Trophoblast cell (in vitro differentiated cells and primary cell): ENCODE results near the gene ENSA.

Experiments
- DNase-seq, 2 donors: peaks; one replicate each; pipeline ENCODE4 v3.0.0-alpha.2; 2016
- H2AFZ ChIP-seq: 2 replicates; pipeline ENCODE4 v1.6.1; 2013; ENCODE audit warnings: low read length, moderate library complexity, mild to moderate bottlenecking; ENCODE audit not compliant: insufficient read depth, poor library complexity
- H2AK5ac ChIP-seq: 2 replicates; pipeline ENCODE4 v1.6.1; 2013; ENCODE audit warnings: mild to moderate bottlenecking, low read length
- H2BK120ac ChIP-seq: 2 replicates; pipeline ENCODE4 v1.6.1; 2013; ENCODE audit warnings: low read length, mild to moderate bottlenecking, moderate library complexity; ENCODE audit not compliant: insufficient read depth, poor library complexity
- H2BK12ac ChIP-seq: 2 replicates; pipeline ENCODE4 v1.6.1; 2013; ENCODE audit warnings: mild to moderate bottlenecking, low read length, moderate library complexity
- H2BK5ac ChIP-seq: 2 replicates; pipeline ENCODE4 v1.6.1; 2013; ENCODE audit warnings: low read length, low read depth, moderate library complexity, mild to moderate bottlenecking; ENCODE audit not compliant: poor library complexity
- H3K14ac ChIP-seq: 2 replicates; pipeline ENCODE4 v1.6.1; 2013; ENCODE audit warnings: mild to moderate bottlenecking, low read length
- H3K18ac ChIP-seq: 2 replicates; pipeline ENCODE4 v1.6.1; 2013; ENCODE audit warnings: mild to moderate bottlenecking, low read length
- H3K23ac ChIP-seq: 2 replicates; pipeline ENCODE4 v1.6.1; 2013; ENCODE audit warnings: low read length
- H3K27ac ChIP-seq: 2 replicates; pipeline ENCODE4 v1.5.1; 2013; ENCODE audit warnings: low read depth, mild to moderate bottlenecking, inconsistent platforms, low read length, moderate library complexity
- H3K27me3 ChIP-seq: 2 replicates; pipeline ENCODE4 v1.6.1; 2013; ENCODE audit warnings: inconsistent platforms, mild to moderate bottlenecking, low read length, moderate library complexity; ENCODE audit not compliant: insufficient read depth
- H3K36me3 ChIP-seq, 2 experiments: 1 replicate in 1 of 2; 2 replicates in 1 of 2; pipeline ENCODE4 v1.6.1; 2013; ENCODE audit warnings: low read length in 2 of 2, mild to moderate bottlenecking in 2 of 2, moderate library complexity in 1 of 2; ENCODE audit not compliant: insufficient read depth in 2 of 2, control insufficient read depth in 1 of 2
- H3K4ac ChIP-seq: 2 replicates; pipeline ENCODE4 v1.6.1; 2013; ENCODE audit warnings: low read depth, mild to moderate bottlenecking, low read length, moderate library complexity
- H3K4me1 ChIP-seq, 2 experiments: 1 replicate in 1 of 2; 2 replicates in 1 of 2; pipeline ENCODE4 v1.6.1; 2013; ENCODE audit warnings: low read length in 2 of 2, mild to moderate bottlenecking in 2 of 2, moderate library complexity in 1 of 2; ENCODE audit not compliant: insufficient read depth in 2 of 2, control insufficient read depth in 1 of 2
- H3K4me2 ChIP-seq: 2 replicates; pipeline ENCODE4 v1.6.1; 2013; ENCODE audit warnings: inconsistent platforms, mild to moderate bottlenecking, low read length, moderate library complexity
- H3K4me3 ChIP-seq: 2 replicates; pipeline ENCODE4 v1.5.1; 2013; ENCODE audit warnings: mild to moderate bottlenecking, low read depth, low read length, inconsistent platforms
- H3K79me1 ChIP-seq: one replicate; pipeline ENCODE4 v1.6.1; 2013; ENCODE audit warnings: low read length
- H3K79me2 ChIP-seq: 2 replicates; pipeline ENCODE4 v1.6.1; 2013; ENCODE audit warnings: low read length, mild to moderate bottlenecking; ENCODE audit not compliant: control insufficient read depth, insufficient read depth, poor library complexity
- H3K9ac ChIP-seq: 2 replicates; pipeline ENCODE4 v1.6.1; 2013; ENCODE audit warnings: mild to moderate bottlenecking, low read length
- H3K9me3 ChIP-seq: 2 replicates; pipeline ENCODE4 v1.6.1; 2013; ENCODE audit warnings: low read depth, mild to moderate bottlenecking, control low read depth, inconsistent platforms, low read length; ENCODE audit not compliant: insufficient read depth
- H4K12ac ChIP-seq: 2 replicates; pipeline ENCODE4 v1.6.1; 2013; ENCODE audit warnings: low read depth, mild to moderate bottlenecking, low read length, moderate library complexity
- H4K8ac ChIP-seq: 2 replicates; pipeline ENCODE4 v1.6.1; 2013; ENCODE audit warnings: low read depth, mild to moderate bottlenecking, low read length, moderate library complexity
- H4K91ac ChIP-seq: one replicate; pipeline ENCODE4 v1.6.1; 2013; ENCODE audit warnings: low read depth, mild to moderate bottlenecking, low read length, moderate library complexity
- WGBS: extraction: QIAGEN DNeasy Blood & Tissue Kit; methylation state at CpG from one replicate; pipeline ENCODE4 v1.1.7; 2013; ENCODE audit warnings: missing lambda C conversion rate; ENCODE audit not compliant: insufficient read length, insufficient coverage; ENCODE audit errors: extremely low coverage; 5-methylcytosine and 5-hydroxymethylcytosine counted together

Gene ENSA

DNA sequence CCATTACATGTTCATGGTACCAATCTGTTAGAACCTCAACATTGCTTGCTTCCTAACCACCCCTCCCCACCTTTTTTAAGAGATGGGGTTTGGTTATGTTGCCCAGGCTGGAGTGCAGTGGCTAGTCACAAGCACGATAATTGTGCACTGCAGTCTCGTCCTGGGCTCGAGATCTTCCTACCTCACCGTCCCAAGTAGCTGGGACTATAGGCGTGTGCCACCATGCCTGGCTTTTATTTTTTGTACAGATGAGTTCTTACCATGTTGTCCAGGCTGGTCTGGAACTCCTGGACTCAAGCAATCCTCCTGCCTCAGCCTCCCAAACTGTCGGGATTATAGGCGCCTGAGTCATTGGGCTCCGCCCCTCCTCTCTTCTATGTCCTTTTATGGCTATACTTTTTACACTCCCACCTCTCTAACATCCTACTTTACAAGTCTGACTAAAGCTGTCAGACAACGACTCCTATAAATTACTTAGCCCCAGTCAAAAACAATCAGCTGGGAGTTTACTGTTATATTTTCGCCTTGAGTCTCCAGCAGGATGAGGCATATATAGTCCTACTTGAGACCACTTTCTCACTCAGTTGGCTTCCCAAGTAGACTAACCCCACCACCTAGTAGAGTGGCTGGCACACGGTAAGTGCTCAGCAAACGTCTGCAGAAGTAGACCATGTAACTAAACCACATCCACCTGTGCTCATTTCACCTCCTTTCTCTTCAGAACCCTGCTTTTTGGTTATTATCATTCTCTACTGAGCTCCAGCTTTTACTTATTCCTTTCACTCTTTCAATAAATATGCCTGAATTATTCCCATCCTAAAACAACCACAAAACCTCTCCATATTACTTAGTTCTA, 13.8 kb downstream of the ENSA start:
- Histone ChIP-seq H3K4ac (no peak overlapping the region), H3K27me3 (no peaks in the 10 kb centered on the region)
- no CpG with 5 or more reads among the region's 12 CpGs for WGBS

DNA sequence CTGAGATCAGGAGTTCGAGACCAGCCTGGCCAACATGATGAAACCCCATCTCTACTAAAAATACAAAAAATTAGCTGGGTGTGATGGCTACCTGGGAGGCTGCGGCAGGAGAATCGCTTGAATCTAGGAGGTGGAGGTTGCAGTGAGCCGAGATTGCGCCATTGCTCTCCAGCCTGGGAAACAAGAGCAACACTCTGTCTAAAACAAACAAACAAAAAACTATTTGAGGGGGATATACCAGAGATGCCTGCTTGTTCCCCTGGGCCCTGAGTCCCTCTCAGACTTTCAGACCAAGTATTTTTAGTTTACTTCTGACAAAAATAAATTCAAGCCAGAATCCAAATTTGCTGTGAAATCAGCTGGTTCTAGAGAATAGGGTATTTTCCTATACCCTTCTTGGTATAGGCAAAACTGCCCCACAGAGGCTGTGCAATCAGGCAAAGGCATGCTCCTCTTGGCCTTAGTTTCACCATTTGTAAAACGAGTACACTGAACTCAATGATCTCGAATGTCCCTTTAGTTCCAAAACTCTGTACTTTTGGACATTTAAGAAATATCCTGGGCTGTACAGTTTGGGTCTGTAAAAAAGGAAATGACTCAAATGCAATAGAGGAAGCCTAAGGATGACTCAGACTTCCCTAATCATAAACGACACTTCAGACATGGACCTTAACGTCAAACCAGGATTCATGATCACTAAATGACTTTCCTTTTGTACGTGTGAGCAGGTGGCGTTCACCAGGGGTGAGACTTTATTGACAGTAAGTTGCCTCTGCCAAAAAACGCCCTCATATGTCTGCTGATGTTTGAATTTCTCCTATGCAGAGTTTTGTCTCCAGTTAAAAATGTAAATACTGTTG, 16.1 kb downstream of the ENSA start:
- Histone ChIP-seq H3K18ac (no peak overlapping the region), H3K27ac (peak overlapping the region; percentile 42), H3K23ac (no peak overlapping the region), H4K12ac (no peak overlapping the region), H3K9ac (no peak overlapping the region), H3K79me1 (peaks cover 8% of the 10 kb centered on the region), H4K91ac (no peak overlapping the region), H3K79me2 (no peaks in the 10 kb centered on the region), H2BK5ac (no peak overlapping the region), H3K4ac (no peak overlapping the region), H2BK12ac (no peak overlapping the region), H3K4me1 (peaks cover 6 to 13% of the 10 kb centered on the region in 2 experiments), H3K14ac (no peak overlapping the region), H3K4me2 (no peak overlapping the region), H4K8ac (no peak overlapping the region), H2BK120ac (no peak overlapping the region), H3K9me3 (peaks cover 2% of the 10 kb centered on the region), H2AK5ac (no peak overlapping the region), H2AFZ (no peak overlapping the region), H3K36me3 (peaks cover 7 to 11% of the 10 kb centered on the region in 2 experiments), H3K27me3 (no peaks in the 10 kb centered on the region), H3K4me3 (no peak overlapping the region)
- DNase-seq = peak; percentile 37 to 71
- WGBS = no CpG with 5 or more reads among the region's 12 CpGs

More for the DNA sequence above, 13.8 kb downstream of the ENSA start:
- H3K23ac ChIP-seq = no peak overlapping the region
- no peak overlapping the region for H3K18ac ChIP-seq
- peaks cover 6 to 11% of the 10 kb centered on the region in 2 experiments for H3K4me1 ChIP-seq
- H2AK5ac ChIP-seq = no peak overlapping the region
- H2AFZ ChIP-seq = no peak overlapping the region
- H3K9ac ChIP-seq = no peak overlapping the region
- no peak overlapping the region for H2BK12ac ChIP-seq
- no peak overlapping the region for H2BK5ac ChIP-seq
- no peak overlapping the region for H4K12ac ChIP-seq
- peaks cover 16 to 25% of the 10 kb centered on the region in 2 experiments for H3K36me3 ChIP-seq
- H4K8ac ChIP-seq = no peak overlapping the region
- H4K91ac ChIP-seq = no peak overlapping the region
- DNase-seq = no peak
- no peak overlapping the region for H3K27ac ChIP-seq
- no peaks in the 10 kb centered on the region for H3K79me2 ChIP-seq
- peaks cover 2% of the 10 kb centered on the region for H3K9me3 ChIP-seq
- H3K14ac ChIP-seq = no peak overlapping the region
- H3K79me1 ChIP-seq = peaks cover 5% of the 10 kb centered on the region
- no peak overlapping the region for H3K4me2 ChIP-seq
- no peak overlapping the region for H2BK120ac ChIP-seq
- H3K4me3 ChIP-seq = no peak overlapping the region

DNA sequence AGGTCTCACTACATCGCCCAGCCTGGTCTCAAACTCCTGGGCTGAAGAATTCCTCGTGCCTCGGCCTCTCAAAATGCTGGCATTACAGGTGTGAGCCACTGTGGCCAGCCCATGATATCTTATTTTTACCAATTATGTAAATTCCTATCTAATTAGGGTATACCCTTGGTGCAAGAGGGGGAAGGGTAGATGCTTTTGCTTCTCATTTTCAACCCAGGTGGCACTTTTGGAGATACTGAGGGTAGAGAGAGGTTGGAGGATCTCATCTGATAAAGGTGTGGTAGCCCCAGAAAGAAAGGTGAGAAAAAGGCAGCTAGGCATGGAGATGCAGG, 17.4 kb downstream of the ENSA start:
- Histone ChIP-seq H2BK5ac (no peak overlapping the region), H3K23ac (no peak overlapping the region), H3K36me3 (peaks cover 3 to 8% of the 10 kb centered on the region in 2 experiments)

DNA sequence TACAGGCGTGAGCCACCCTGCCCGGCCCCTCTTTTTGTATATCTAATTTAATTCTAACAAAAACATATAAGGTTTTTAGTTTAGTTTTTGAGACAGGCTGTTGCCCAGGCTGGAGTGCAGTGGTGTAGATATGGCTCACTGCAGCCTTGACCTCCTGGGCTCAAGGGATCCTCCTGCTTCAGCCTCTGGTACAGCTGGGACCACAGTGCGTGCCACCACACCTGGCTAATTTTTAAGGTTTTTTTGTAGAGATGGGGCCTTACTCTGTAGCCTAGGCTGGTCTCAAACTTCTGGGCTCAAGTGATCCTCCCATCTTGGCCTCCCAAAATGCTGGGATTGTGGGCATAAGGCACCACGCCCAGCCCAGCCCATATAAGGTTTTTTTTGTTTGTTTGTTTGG, 18.8 kb downstream of the ENSA start:
- no peak for DNase-seq
- no CpG with 5 or more reads among the region's 4 CpGs for WGBS

More for the DNA sequence above, 17.4 kb downstream of the ENSA start:
- H3K9ac ChIP-seq = no peak overlapping the region
- H3K14ac ChIP-seq = no peak overlapping the region
- H4K8ac ChIP-seq = no peak overlapping the region
- H3K27ac ChIP-seq = peak overlapping the region; percentile 54
- H2BK120ac ChIP-seq = peak overlapping the region; percentile 27
- H2AFZ ChIP-seq = no peak overlapping the region
- no peak overlapping the region for H3K18ac ChIP-seq
- H4K91ac ChIP-seq = peak overlapping the region; percentile 11
- H4K12ac ChIP-seq = no peak overlapping the region
- H2BK12ac ChIP-seq = peak overlapping the region; percentile 24
- peaks cover 2% of the 10 kb centered on the region for H3K9me3 ChIP-seq
- no peak overlapping the region for H2AK5ac ChIP-seq
- no peak overlapping the region for H3K4me2 ChIP-seq
- no peaks in the 10 kb centered on the region for H3K79me2 ChIP-seq
- DNase-seq = no peak
- no peaks in the 10 kb centered on the region for H3K27me3 ChIP-seq
- peaks cover 8% of the 10 kb centered on the region for H3K79me1 ChIP-seq
- WGBS = no CpG with 5 or more reads among the region's 3 CpGs
- peaks cover 6 to 13% of the 10 kb centered on the region in 2 experiments for H3K4me1 ChIP-seq
- H3K4me3 ChIP-seq = no peak overlapping the region
- H3K4ac ChIP-seq = no peak overlapping the region

More for the DNA sequence above, 18.8 kb downstream of the ENSA start:
- Histone ChIP-seq H3K14ac (no peak overlapping the region), H2BK12ac (no peak overlapping the region), H3K4ac (no peak overlapping the region), H3K27me3 (no peaks in the 10 kb centered on the region), H3K36me3 (peaks cover 3 to 7% of the 10 kb centered on the region in 2 experiments), H4K12ac (no peak overlapping the region), H3K79me1 (peaks cover 8% of the 10 kb centered on the region), H2AFZ (no peak overlapping the region), H3K18ac (no peak overlapping the region), H3K9me3 (peaks cover 2% of the 10 kb centered on the region), H2BK120ac (no peak overlapping the region), H3K4me3 (no peak overlapping the region), H4K8ac (no peak overlapping the region), H4K91ac (peak overlapping the region; percentile 19), H3K27ac (no peak overlapping the region), H2BK5ac (no peak overlapping the region), H3K4me1 (peaks cover 6 to 13% of the 10 kb centered on the region in 2 experiments), H3K23ac (no peak overlapping the region), H3K4me2 (no peak overlapping the region), H2AK5ac (peak overlapping the region; percentile 72), H3K9ac (no peak overlapping the region), H3K79me2 (no peaks in the 10 kb centered on the region)
